SK-N-SH treated with all-trans-retinoic acid at 6 μM for 48 hours (cell line): ENCODE results near the gene TDRKH.

Source experiments
- ATAC-seq: fragments of 200-7000 bp; cut with Tn5 transposase; 3 replicates; pipeline ENCODE4 v1.9.1; 2020; ENCODE audit warnings: mild to moderate bottlenecking, moderate library complexity
- ARNTL ChIP-seq: fragments of 450-650 bp; formaldehyde crosslinking; IDR thresholded peaks from 2 replicates; pipeline ENCODE4 v1.5.0; 2020; ENCODE audit warnings: low read depth, mild to moderate bottlenecking, moderate library complexity, borderline replicate concordance
- BACH2 ChIP-seq: fragments of 250-450 bp; sonication (Bioruptor Pico); IDR thresholded peaks from 2 replicates; pipeline ENCODE4 v1.9.0; 2021; ENCODE audit warnings: mild to moderate bottlenecking, borderline replicate concordance
- CSDC2 ChIP-seq: fragments of 250-450 bp; sonication (Bioruptor Pico); IDR thresholded peaks from 2 replicates; pipeline ENCODE4 v1.5.0; 2020; ENCODE audit warnings: mild to moderate bottlenecking, moderate library complexity
- ESRRG ChIP-seq: fragments of 250-450 bp; sonication (Bioruptor Pico); IDR thresholded peaks from 2 replicates; pipeline ENCODE4 v1.6.1; 2021; ENCODE audit warnings: mild to moderate bottlenecking
- GLIS3 ChIP-seq: fragments of 250-450 bp; sonication (Bioruptor Pico); IDR thresholded peaks from 2 replicates; pipeline ENCODE4 v1.5.0; 2020; ENCODE audit warnings: mild to moderate bottlenecking, moderate library complexity
- OSR1 ChIP-seq: fragments of 250-450 bp; sonication (Bioruptor Pico); IDR thresholded peaks from 2 replicates; pipeline ENCODE4 v1.8.0; 2022; ENCODE audit warnings: moderate library complexity, mild to moderate bottlenecking, inconsistent platforms
- PPARA ChIP-seq: fragments of 250-450 bp; sonication (Bioruptor Pico); IDR thresholded peaks from 2 replicates; pipeline ENCODE4 v1.5.0; 2020; ENCODE audit warnings: mild to moderate bottlenecking, borderline replicate concordance
- RARB ChIP-seq: fragments of 250-450 bp; sonication (Bioruptor Pico); IDR thresholded peaks from 2 replicates; pipeline ENCODE4 v1.8.0; 2021; ENCODE audit warnings: mild to moderate bottlenecking, moderate library complexity
- TCF4 ChIP-seq: fragments of 250-450 bp; sonication (Bioruptor Pico); IDR thresholded peaks from 2 replicates; pipeline ENCODE4 v1.8.0; 2021; ENCODE audit warnings: mild to moderate bottlenecking, moderate library complexity, borderline replicate concordance
- TOX ChIP-seq: fragments of 250-450 bp; sonication (Bioruptor Pico); IDR thresholded peaks from 2 replicates; pipeline ENCODE4 v1.8.0; 2021; ENCODE audit warnings: mild to moderate bottlenecking, moderate library complexity, borderline replicate concordance
- ZC3H10 ChIP-seq: fragments of 250-450 bp; sonication (Bioruptor Pico); IDR thresholded peaks from 2 replicates; pipeline ENCODE4 v1.5.1; 2021; ENCODE audit warnings: mild to moderate bottlenecking, moderate library complexity
- ZFP3 ChIP-seq: fragments of 250-450 bp; sonication (Bioruptor Pico); IDR thresholded peaks from 2 replicates; pipeline ENCODE4 v1.5.0; 2020; ENCODE audit warnings: mild to moderate bottlenecking, moderate library complexity
- ZFP30 ChIP-seq: fragments of 450-650 bp; formaldehyde crosslinking; IDR thresholded peaks from 2 replicates; pipeline ENCODE4 v1.5.0; 2022; ENCODE audit warnings: mild to moderate bottlenecking, moderate library complexity
- ZNF70 ChIP-seq: fragments of 450-650 bp; formaldehyde crosslinking; IDR thresholded peaks from 2 replicates; pipeline ENCODE4 v1.5.0; 2020; ENCODE audit warnings: mild to moderate bottlenecking, moderate library complexity
- ZNF8 ChIP-seq: fragments of 450-650 bp; formaldehyde crosslinking; IDR thresholded peaks from 2 replicates; pipeline ENCODE4 v1.5.0; 2020; ENCODE audit warnings: mild to moderate bottlenecking, moderate library complexity
- TF ChIP-seq, protein P1 (sequence below): fragments of 250-450 bp; sonication (Bioruptor Pico); IDR thresholded peaks from 2 replicates; pipeline ENCODE4 v1.5.0; 2020; ENCODE audit warnings: mild to moderate bottlenecking, moderate library complexity
- TF ChIP-seq, protein P2 (sequence below): fragments of 250-450 bp; sonication (Bioruptor Pico); IDR thresholded peaks from 2 replicates; pipeline ENCODE4 v1.5.1; 2020; ENCODE audit warnings: low read depth, mild to moderate bottlenecking, moderate library complexity
- TF ChIP-seq, protein P3 (sequence below): fragments of 250-450 bp; sonication (Bioruptor Pico); IDR thresholded peaks from 2 replicates; pipeline ENCODE4 v1.5.1; 2021; ENCODE audit warnings: mild to moderate bottlenecking, moderate library complexity
- TF ChIP-seq, protein P4 (sequence below): fragments of 250-450 bp; sonication (Bioruptor Pico); IDR thresholded peaks from 2 replicates; pipeline ENCODE4 v1.8.0; 2021; ENCODE audit warnings: low read depth, mild to moderate bottlenecking, moderate library complexity, borderline replicate concordance
- TF ChIP-seq, protein P5 (sequence below): fragments of 250-450 bp; sonication (Bioruptor Pico); IDR thresholded peaks from 2 replicates; pipeline ENCODE4 v1.8.0; 2020; ENCODE audit warnings: mild to moderate bottlenecking, moderate library complexity, borderline replicate concordance

The TDRKH gene

DNA sequence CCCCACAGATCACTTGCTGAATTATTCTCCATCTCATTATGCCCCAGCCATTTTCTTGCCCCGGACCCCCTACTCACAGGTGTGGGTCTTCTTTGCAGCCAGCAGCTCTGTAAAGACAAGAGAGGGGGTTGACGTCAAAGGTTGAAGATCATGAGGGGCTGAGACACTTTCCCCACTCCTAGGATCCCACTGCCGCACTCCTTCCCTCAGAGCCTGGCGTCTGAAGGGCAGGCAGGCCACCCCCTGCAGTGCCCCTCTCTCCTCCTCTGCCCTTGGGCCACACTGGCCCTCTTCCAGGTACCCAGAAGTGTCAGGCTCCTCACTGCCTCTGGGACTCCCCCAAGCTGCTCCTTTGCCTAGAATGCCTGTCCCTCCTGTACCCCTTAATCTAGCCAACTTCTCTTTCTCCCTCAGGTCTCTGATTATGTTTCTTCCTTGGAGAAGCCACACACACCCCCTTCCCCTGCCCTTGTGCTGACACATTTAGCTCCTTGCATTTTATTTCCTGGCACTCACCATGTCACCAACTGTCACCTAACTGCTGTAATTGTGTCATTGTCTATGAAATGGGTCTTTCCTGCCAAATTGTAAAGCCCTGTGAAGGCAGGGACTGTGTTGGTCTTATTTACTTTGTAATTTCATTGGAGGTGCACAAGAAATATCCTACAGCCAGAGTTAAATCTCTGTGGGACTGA is 39.2 kb upstream of the TDRKH start:
- ATAC-seq = no peak
- TF ChIP-seq, protein P1, sequence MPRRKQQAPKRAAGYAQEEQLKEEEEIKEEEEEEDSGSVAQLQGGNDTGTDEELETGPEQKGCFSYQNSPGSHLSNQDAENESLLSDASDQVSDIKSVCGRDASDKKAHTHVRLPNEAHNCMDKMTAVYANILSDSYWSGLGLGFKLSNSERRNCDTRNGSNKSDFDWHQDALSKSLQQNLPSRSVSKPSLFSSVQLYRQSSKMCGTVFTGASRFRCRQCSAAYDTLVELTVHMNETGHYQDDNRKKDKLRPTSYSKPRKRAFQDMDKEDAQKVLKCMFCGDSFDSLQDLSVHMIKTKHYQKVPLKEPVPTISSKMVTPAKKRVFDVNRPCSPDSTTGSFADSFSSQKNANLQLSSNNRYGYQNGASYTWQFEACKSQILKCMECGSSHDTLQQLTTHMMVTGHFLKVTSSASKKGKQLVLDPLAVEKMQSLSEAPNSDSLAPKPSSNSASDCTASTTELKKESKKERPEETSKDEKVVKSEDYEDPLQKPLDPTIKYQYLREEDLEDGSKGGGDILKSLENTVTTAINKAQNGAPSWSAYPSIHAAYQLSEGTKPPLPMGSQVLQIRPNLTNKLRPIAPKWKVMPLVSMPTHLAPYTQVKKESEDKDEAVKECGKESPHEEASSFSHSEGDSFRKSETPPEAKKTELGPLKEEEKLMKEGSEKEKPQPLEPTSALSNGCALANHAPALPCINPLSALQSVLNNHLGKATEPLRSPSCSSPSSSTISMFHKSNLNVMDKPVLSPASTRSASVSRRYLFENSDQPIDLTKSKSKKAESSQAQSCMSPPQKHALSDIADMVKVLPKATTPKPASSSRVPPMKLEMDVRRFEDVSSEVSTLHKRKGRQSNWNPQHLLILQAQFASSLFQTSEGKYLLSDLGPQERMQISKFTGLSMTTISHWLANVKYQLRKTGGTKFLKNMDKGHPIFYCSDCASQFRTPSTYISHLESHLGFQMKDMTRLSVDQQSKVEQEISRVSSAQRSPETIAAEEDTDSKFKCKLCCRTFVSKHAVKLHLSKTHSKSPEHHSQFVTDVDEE (CRISPR knock-in tag) = no peak
- no peak for TF ChIP-seq TCF4 (CRISPR knock-in tag)
- no peak for TF ChIP-seq ZC3H10 (CRISPR knock-in tag)
- TF ChIP-seq OSR1 (CRISPR knock-in tag) = no peak
- no peak for TF ChIP-seq PPARA (CRISPR knock-in tag)
- TF ChIP-seq, protein P2, sequence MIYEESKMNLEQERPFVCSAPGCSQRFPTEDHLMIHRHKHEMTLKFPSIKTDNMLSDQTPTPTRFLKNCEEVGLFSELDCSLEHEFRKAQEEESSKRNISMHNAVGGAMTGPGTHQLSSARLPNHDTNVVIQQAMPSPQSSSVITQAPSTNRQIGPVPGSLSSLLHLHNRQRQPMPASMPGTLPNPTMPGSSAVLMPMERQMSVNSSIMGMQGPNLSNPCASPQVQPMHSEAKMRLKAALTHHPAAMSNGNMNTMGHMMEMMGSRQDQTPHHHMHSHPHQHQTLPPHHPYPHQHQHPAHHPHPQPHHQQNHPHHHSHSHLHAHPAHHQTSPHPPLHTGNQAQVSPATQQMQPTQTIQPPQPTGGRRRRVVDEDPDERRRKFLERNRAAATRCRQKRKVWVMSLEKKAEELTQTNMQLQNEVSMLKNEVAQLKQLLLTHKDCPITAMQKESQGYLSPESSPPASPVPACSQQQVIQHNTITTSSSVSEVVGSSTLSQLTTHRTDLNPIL = no peak
- TF ChIP-seq, protein P3, sequence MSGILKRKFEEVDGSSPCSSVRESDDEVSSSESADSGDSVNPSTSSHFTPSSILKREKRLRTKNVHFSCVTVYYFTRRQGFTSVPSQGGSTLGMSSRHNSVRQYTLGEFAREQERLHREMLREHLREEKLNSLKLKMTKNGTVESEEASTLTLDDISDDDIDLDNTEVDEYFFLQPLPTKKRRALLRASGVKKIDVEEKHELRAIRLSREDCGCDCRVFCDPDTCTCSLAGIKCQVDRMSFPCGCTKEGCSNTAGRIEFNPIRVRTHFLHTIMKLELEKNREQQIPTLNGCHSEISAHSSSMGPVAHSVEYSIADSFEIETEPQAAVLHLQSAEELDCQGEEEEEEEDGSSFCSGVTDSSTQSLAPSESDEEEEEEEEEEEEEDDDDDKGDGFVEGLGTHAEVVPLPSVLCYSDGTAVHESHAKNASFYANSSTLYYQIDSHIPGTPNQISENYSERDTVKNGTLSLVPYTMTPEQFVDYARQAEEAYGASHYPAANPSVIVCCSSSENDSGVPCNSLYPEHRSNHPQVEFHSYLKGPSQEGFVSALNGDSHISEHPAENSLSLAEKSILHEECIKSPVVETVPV = no peak
- TF ChIP-seq ZNF8 (CRISPR knock-in tag) = no peak
- TF ChIP-seq ARNTL (CRISPR knock-in tag) = no peak
- TF ChIP-seq, protein P4, sequence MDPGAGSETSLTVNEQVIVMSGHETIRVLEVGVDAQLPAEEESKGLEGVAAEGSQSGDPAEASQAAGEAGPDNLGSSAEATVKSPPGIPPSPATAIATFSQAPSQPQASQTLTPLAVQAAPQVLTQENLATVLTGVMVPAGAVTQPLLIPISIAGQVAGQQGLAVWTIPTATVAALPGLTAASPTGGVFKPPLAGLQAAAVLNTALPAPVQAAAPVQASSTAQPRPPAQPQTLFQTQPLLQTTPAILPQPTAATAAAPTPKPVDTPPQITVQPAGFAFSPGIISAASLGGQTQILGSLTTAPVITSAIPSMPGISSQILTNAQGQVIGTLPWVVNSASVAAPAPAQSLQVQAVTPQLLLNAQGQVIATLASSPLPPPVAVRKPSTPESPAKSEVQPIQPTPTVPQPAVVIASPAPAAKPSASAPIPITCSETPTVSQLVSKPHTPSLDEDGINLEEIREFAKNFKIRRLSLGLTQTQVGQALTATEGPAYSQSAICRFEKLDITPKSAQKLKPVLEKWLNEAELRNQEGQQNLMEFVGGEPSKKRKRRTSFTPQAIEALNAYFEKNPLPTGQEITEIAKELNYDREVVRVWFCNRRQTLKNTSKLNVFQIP (CRISPR knock-in tag) = no peak
- TF ChIP-seq GLIS3 (CRISPR knock-in tag) = no peak
- no peak for TF ChIP-seq ZFP30 (CRISPR knock-in tag)
- TF ChIP-seq TOX = no peak
- no peak for TF ChIP-seq CSDC2 (CRISPR knock-in tag)
- TF ChIP-seq, all 23 proteins: peak for 0

DNA sequence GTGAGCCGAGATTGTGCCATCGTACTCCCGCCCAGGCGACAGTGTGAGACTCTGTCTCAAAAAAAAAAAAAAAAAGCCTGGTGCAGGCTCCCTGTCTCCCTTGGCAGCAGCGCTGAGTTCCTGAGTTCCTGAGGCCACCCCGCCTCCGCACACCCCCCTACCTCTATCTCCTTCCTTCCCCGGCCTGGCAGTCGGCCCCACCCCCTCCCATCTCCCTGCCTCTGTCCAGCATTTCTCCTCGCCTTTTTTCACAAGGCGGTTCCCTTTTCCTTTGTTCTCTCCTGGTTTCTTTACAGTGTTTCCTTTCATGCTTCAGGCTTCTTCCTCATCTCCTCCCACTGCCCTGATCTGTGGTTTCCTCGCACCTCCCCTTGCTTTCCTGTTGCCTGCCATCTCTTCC is 38.6 kb upstream of the TDRKH start:
- TF ChIP-seq ZNF70 (CRISPR knock-in tag) (no peak), OSR1 (CRISPR knock-in tag) (no peak), ESRRG (CRISPR knock-in tag) (no peak), ZFP30 (CRISPR knock-in tag) (no peak), TOX (no peak), ARNTL (CRISPR knock-in tag) (no peak), ZNF8 (CRISPR knock-in tag) (no peak), GLIS3 (CRISPR knock-in tag) (no peak), RARB (CRISPR knock-in tag) (no peak), BACH2 (CRISPR knock-in tag) (no peak), ZFP3 (CRISPR knock-in tag) (no peak)
- TF ChIP-seq, protein P5, sequence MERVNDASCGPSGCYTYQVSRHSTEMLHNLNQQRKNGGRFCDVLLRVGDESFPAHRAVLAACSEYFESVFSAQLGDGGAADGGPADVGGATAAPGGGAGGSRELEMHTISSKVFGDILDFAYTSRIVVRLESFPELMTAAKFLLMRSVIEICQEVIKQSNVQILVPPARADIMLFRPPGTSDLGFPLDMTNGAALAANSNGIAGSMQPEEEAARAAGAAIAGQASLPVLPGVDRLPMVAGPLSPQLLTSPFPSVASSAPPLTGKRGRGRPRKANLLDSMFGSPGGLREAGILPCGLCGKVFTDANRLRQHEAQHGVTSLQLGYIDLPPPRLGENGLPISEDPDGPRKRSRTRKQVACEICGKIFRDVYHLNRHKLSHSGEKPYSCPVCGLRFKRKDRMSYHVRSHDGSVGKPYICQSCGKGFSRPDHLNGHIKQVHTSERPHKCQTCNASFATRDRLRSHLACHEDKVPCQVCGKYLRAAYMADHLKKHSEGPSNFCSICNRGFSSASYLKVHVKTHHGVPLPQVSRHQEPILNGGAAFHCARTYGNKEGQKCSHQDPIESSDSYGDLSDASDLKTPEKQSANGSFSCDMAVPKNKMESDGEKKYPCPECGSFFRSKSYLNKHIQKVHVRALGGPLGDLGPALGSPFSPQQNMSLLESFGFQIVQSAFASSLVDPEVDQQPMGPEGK = no peak
- TF ChIP-seq, protein P4 (CRISPR knock-in tag) = no peak
- peak; percentile 44 for ATAC-seq
